H54 (cell line): ENCODE results near the gene FLT3LG.
"Not testable (repeated sequence)": the region's sequence is repeated elsewhere in the genome, so short reads cannot be mapped to it uniquely, and the experiment has no call there.

ENCODE experiments used
- DNase-seq: peaks from one replicate; pipeline ENCODE4 v3.0.0; 2011; ENCODE audit warnings: low spot score, mixed read lengths; ENCODE audit not compliant: insufficient read length
- FAIRE-seq: peaks from 3 replicates; lab custom pipeline; 2011; peaks lifted over from hg19 to GRCh38; lab: Jason Lieb, UNC
- POLR2A ChIP-seq: IDR thresholded peaks from 2 replicates; pipeline ENCODE4 v1.6.1; 2011; ENCODE audit warnings: low read depth, mild to moderate bottlenecking, low read length

Gene FLT3LG

DNA sequence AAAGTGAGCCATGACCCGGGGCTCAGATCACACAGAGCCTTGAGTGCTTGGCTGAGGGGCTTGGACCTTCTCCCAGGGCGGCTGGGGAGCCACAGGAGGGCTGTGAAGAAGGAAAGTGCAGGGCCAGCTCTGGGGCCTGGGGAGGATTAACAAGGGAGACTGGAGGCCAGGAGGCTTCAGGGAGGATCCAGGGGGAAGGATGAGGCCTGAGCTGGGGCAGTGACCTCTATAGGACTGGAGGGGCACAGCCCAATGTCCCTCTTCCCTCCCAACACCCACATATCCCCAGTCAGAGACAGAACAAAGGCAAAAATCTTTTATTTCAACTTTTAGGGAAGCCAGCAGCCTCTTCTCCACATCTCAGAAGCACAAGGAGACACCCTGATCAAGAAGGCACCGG is 28.0 kb upstream of the FLT3LG start:
- no peak for DNase-seq
- no peak for TF ChIP-seq POLR2A
- no peak for FAIRE-seq

DNA sequence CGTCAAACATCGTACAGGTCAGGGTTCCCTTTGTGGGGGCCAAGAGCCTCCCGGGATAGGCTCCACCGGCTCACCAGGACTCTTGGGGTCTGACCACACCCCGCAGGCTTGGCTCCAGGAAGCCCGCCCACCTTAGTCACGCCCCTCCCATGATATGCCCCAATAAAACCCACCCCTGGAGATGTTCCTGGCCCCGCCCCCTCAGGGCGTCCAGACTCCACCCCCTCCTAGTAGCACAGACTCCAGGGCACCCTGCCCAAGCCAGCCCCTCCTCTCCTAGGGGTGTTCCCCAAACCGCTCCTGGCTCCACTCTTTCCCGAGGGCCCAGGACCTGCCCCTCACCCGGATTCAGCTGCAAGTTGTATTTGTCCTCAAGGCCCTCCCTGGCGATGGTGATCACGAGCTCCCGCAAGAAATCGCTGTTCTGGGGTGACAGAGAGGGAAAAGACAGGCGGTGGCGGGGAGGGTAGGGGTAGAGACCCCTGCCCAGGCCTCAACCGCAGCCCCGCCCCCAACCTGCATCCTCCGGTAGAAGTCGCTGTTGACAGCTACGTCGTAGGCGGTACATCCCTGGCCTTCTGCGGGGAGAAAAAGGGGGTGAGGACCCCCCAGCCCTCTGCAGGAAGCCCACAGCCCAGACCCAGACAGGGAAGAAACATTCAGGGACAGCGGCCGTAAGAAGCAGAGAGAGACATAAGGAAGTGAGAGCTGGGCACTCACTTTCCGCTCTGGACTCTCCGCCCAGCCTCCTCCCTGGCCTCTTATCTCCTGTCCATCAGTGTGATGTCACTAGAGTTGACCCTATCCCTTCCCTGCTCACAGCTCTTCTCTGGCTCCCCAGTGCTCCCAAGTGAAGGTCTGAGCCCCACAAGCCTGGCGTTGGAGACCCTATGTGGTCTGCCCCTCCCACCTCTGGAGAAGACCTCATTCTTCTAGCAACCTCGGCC is 26.3 kb upstream of the FLT3LG start:
- FAIRE-seq (no peak), DNase-seq (no peak)
- TF ChIP-seq POLR2A = no peak

DNA sequence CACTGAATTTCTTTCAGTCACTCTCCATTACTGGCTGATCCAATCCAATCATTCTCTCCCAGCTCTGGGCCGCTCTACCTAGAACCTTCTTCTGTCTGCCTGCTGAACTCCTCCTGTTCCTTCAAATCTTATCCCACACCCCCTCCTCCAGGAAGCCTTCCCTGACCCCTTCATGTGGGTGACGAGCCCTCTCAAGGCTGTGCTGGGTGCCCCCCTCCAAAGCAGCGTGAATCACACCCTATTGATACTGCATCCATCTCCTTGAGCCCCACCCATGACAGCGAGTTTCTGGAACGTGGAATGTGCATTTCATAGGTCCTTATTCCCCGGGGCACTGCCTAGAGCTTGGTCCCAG is 25.6 kb upstream of the FLT3LG start:
- no peak for FAIRE-seq
- TF ChIP-seq POLR2A = no peak
- no peak for DNase-seq

DNA sequence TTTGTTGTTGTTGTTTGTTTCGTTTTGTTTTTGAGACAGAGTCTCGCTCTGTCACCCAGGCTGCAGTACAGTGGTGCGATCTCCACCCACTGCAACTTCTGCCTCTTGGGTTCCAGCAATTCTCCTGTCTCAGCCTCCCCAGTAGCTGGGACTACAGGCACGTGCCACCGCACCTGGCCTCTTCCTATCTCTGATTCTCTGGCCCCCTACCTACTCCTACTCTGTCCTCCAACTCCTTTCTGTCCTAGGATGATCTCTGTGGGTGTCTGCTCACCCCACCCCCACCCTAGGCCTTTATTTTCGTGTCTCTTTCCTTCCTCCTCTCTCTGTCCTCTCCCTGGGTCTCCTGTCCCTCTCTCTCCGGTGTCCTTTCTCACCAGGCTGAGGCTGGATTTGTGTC is 23.6 kb upstream of the FLT3LG start:
- no peak for FAIRE-seq
- no peak for TF ChIP-seq POLR2A
- DNase-seq = no peak

DNA sequence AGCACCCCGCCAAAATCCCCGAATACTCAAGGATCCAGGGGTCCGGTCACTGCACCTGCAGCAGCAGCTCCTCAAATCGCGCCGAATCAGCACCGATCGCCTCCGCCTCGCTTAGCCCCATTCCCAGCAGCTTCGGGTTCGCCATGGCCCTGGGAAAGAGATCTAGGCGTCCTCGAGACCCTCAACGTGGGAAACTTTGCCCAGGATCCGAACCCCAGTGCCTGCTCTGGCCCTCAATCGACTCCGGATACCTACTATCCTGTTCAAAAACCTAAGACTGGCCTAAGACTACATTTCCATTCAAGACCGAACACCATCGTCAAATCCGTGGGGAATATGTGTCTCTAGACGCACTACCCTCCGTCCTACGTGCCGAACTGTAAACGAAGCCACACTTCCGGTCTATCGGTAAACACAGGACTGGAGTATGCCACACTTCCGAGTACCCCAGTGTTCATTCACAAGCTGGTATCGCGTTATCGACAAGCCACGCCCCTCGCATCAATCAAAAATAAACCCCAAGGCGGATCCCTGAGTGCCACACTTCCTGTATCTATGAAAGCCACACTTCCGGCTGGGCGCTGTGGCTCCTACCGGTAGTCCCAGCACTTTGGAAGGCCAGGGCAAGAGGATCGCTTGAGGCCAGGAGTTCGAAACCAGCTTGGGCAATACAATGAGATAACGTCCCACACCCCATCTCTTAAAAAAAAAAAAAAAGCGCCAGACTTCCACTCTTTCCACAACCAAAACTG is 22.4 kb upstream of the FLT3LG start, which contains the start of gene PIH1D1:
Gene PIH1D1 (minus strand): TSS at position 385 of the 752 bp plus-strand sequence. CDS start 240 bp downstream, at position 145.
- FAIRE-seq (peak; percentile 94), DNase-seq (peak; percentile 97)
- 0 out of 2 replicates have a peak, but pooled peaks have one; percentile 29 for TF ChIP-seq POLR2A

DNA sequence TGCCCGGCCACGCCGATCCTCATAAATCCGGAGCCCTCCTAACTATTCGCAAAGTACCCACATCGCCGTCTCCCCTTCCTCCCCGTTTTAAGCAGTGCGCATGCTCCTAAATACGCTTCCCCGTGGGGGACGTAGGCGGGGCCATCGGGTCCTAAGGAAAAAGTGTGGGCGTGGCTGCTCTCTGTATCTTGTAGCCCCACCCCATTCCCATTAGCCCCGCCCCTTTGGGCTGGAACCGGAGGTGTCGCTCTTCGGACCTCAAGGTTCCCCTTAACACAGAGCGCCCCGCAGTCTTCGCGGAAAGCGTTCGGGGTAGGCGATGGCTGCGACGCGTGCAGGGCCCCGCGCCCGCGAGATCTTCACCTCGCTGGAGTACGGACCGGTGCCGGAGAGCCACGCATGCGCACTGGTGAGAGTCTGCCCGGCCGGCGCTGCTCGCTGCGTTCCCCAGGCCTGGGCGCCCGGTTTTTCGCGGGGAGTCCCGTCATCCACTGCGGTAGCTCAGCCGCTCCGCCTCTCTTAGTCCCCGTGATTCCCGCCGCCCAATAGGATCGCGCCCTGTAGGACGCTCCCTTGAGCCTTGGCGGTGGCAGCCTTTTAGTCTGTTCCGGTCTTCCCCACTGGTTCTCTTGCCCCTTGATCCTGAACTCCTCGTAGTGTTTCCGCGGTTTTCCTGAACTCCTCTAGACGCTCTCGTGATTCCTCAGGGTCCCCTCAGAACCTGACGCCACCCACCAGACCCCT is 20.8 kb upstream of the FLT3LG start, which contains the start of gene ALDH16A1:
Gene ALDH16A1 (plus strand): TSS at position 213 of the 744 bp plus-strand sequence. CDS start 107 bp downstream, at position 320.
- DNase-seq = peak; percentile 97
- TF ChIP-seq POLR2A = peak; percentile 69
- peak; percentile 71 for FAIRE-seq

DNA sequence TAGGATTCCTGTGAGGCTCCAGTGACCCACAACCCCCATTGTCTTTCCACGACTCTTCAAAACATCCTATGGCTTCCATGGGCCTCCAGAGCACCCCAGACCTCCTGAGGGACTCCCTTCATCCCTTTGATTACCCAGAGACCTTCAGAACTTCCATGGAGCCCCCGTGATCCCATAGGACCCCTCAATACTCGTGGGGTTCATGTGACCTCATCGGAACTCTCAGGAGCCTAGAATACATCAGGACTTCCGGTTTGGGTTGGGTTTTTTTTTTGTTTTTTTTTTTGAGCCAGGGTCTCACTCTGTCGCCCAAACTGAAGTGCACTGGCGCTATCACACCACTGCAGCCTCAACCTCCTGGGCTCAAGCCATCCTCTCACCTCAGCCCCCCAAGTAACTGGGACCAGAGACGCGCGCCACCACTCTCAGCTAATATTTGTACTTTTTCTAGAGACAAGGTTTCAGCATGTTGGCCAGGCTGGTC is 20.2 kb upstream of the FLT3LG start:
- FAIRE-seq = no peak
- no peak for DNase-seq
- no peak for TF ChIP-seq POLR2A

DNA sequence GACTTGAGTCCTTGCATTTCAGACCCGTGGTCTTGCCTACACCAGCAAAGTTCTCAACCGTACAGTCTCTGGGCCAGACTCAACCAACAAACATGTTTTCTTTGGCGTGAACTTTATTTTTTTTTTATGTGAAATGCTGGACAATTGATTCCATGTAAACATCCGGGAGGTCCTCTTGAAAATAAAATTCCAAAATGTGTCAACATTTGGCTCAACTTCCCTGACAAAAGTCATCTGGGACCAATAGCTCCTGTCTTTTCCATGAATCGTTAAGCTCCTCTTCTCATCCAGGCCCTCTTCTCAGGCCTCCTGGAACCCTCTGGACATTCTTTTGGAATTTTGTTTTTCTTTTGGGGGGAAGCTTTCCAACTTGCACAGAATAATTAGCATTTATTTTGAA is 18.2 kb upstream of the FLT3LG start:
- no peak for DNase-seq
- no peak for FAIRE-seq
- no peak for TF ChIP-seq POLR2A

DNA sequence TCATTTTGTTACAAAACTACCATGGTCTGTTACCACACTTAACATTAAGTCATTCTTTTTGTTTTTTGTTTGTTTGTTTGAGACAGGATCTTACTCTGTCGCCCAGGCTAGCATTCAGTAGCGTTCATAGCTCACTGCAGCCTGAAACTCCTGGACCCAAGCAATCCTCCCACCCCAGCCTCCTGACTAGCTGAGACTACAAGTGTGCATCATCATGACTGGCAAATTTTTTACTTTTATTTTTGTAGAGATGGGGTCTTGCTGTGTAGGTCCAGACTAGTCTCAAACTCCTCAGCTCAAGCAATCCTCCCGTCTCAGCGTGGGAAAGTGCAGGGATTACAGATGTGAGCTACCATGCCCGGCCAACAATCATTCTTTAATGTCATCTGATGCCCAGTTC is 17.7 kb upstream of the FLT3LG start:
- TF ChIP-seq POLR2A = no peak
- DNase-seq (no peak), FAIRE-seq (no peak)

DNA sequence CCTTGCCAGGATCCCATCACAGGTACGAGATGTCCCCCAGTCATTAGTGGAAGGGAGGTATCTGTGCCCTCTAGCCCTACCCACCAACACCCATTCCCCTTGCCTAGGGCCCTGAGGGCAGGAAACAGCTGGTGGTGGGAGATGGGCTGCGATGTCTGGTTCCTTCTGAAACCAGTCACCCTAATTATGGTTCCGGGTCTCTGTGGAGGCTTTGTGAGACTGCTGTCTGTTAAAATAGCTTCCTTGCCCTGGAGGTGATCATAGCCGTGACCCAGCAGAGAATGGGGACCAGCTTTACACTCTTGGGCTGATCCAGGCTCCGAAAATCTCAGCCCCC is 15.5 kb upstream of the FLT3LG start:
- TF ChIP-seq POLR2A = no peak
- DNase-seq (no peak), FAIRE-seq (no peak)

DNA sequence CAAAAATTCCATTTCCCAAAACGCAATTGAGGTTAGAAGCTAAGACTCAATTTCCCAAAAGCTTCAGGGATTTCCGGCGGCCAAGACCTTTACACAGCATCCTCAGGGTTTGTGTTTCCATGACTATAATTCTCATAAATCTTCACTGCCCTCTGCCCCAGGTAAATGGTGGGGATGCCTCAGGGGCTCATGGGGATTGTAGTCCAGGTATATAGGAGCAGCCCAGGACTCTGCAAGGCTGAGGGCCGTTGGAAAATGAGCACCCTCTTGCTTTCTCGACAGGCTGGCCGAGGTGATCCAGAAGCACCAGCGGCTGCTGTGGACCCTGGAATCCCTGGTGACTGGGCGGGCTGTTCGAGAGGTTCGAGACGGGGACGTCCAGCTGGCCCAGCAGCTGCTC is 14.6 kb upstream of the FLT3LG start:
- no peak for DNase-seq
- TF ChIP-seq POLR2A = no peak
- FAIRE-seq = no peak

DNA sequence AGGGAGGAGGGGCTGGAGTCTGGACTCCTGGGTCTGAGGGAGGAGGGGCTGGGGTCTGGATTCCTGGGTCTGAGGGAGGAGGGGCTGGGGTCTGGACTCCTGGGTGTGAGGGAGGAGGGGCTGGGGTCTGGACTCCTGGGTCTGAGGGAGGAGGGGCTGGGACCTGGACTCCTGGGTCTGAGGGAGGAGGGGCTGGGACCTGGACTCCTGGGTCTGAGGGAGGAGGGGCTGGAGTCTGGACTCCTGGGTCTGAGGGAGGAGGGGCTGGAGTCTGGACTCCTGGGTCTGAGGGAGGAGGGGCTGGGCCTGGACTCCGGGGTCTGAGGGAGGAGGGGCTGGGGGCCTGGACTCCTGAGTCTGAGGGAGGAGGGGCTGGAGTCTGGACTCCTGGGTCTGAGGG is 12.9 kb upstream of the FLT3LG start:
- DNase-seq, FAIRE-seq: not testable (repeated sequence)

DNA sequence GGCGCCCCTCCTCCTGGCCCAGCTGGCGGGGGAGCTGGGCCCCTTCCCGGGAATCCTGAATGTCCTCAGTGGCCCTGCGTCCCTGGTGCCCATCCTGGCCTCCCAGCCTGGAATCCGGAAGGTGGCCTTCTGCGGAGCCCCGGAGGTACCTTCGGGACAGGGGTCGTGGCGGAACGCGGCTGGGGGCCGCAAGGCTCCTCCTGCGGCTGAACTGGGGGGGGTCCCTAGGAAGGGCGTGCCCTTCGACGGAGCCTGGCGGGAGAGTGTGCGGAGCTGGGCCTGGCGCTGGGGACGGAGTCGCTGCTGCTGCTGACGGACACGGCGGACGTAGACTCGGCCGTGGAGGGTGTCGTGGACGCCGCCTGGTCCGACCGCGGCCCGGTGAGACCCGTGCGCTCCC is 12.4 kb upstream of the FLT3LG start:
- TF ChIP-seq POLR2A = no peak
- no peak for FAIRE-seq
- DNase-seq = no peak

DNA sequence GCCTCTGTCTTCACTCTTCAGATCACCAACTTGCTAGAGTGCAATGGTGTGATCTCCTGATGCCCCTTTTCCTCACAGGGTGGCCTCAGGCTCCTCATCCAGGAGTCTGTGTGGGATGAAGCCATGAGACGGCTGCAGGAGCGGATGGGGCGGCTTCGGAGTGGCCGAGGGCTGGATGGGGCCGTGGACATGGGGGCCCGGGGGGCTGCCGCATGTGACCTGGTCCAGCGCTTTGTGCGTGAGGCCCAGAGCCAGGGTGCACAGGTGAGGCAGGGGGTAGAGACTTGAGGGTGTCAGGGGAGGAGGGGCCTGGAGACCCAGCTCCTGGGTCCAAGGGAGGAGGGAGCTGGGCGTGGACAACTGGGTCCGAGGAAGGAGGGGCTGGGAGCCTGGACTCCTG is 11.5 kb upstream of the FLT3LG start:
- no peak for FAIRE-seq
- no peak for TF ChIP-seq POLR2A
- DNase-seq = no peak
